HS-27A (cell line): Measurements from ENCODE around the gene DLG5.

Experiments used
- DNase-seq: peaks from one replicate; pipeline ENCODE4 v3.0.0-alpha.2; 2012; ENCODE audit warnings: low read depth, missing footprints

Gene DLG5

DNA sequence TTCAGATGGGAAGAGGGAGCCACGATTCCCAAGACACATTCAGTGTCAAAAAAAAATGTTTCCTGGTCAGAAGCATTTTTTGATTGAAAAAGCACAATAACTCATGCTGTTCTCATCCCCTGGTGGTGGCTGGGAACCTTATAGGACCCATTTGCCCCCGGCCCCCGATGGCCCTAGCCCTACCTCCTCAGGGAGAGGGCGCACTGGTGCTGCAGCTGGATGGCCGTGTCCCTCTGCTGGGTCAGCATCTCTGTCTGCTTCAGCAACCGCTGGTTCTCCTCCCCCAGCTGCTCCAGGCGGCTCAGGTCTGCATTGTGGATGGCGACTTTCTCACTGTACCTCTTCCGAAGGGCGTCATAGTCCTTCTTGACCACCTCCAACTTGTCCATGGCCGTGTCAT is 83.3 kb downstream of the DLG5 start:
- DNase-seq: no peak

- no peak for DNase-seq
Observed at GRCh38 chr10:77842652-77843212, 83.8 kb downstream of the DLG5 start.

DNA sequence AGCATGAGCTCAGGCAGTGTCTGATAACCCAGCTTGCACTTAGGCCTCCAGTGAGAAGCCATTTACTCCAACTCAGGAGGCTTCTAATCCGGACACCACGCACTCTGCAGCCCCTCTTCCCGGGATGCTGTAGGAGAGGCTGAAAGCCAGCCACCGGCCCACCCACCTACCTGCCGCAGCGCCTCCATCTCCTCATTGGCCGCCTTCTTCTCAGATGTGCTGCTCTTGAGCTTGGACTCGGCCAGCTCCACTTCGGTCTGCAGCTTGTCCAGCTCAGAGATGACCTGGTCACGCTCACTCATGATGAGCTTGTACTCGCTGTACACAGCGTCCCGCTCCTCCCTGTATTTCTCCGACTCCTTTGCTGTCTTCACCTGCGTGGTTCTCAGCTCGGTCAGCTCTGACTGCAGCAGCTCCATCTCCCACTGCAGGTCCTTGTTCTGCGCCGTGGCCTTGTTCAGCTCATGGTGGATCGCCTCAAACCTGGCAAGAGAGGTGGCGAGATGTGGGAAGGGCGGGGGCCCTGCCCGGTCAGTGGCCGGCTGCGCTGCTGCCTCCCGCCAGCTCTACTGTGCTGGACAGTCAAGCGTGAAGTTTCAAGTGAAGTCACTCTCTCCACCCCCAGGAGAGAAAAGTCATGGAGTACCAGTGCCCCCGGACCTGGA is 84.7 kb downstream of the DLG5 start:
- DNase-seq: no peak

- no peak for DNase-seq
Observed at GRCh38 chr10:77840636-77841035, 85.9 kb downstream of the DLG5 start.

DNA sequence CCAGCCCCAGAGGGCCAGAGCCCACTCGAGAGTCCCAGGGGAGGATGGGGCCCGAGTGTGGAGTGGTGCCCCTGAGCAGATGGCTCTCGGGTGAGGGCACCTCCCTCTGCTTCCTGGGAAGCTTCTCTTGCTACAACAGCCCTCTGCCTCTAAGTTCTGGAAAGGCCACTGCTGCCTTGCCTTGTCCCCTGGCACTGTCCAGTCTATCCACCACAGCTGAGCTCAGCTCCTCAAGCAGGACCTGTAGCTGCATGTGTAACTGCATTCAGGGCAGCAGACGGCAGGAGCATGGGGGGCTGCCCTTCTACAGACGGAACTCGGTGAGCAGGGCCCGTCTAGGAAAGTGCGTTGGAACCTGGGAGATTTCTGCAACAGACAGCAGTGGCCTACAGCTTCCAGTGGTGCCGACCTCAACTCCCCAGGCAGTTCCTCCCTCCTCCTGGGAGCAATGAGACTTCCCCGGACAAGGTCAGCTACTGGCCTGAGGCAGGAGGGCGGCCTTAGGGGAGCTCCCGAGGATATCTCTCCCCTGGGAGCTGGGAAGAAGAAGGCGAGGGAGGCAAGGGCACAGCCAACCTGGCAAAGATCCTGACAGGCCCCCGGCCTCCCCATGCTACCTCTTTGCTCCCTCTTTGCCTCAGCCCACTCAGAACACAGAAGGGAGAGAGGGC is 88.5 kb downstream of the DLG5 start:
- DNase-seq: no peak

DNA sequence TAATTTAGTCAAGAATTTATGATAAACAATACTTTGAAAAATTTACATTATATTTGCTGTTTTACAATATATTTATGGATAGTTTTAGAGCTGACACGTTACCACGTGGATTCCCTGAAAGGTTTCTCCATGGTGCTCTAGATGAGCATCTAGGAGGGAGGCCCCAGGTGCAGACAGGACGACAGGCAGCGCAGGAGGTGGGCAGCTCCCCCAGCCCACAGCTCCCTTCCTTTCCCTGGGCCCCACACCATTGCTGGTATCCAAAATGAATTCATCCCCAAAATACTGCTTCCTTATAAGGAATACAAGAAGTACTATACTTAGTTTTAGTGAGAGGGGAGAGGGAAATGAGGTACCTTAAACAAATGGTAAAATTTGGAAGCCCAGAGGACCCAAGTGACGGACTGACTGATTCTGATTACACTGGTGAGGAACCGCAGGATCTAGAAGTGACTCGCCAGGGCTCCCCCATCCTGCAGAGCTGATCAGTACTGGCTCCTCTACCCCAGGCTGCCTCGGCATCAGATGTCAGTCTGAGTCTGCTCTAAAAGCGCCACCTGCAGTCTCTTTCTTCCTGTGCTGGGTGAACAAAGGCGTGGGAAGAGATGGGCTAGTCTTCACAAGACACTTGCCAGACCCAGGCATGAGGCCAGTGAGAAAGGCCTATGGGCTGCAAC is 89.2 kb downstream of the DLG5 start:
- DNase-seq: no peak

DNA sequence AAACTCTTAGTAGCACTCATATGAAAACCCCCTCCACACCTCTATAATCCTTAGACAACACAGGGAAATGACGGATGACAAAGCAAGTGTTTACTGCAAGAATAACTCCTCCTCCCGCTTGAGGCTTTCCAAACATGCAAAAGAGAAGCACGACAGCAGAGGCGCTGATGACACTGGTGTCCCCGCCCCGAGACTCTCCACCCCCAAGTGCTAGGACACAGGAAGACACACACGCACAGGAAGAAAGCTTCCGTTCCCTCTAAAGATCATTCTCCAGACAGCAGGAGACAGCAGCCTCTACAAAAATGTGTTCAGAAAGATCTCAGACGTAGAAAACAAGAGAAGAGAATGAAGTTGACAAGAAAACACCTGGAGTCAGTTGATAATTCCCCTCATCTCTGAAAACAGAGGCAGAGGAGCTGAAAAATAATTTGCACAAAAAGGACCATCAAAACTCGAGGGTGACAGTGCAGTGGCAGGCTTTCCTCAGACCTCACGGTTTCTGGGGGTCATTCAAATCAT is 90.2 kb downstream of the DLG5 start:
- DNase-seq: no peak

GRCh38 chr10:77835669-77836086 is 90.9 kb downstream of the DLG5 start:
- no peak for DNase-seq

DNA sequence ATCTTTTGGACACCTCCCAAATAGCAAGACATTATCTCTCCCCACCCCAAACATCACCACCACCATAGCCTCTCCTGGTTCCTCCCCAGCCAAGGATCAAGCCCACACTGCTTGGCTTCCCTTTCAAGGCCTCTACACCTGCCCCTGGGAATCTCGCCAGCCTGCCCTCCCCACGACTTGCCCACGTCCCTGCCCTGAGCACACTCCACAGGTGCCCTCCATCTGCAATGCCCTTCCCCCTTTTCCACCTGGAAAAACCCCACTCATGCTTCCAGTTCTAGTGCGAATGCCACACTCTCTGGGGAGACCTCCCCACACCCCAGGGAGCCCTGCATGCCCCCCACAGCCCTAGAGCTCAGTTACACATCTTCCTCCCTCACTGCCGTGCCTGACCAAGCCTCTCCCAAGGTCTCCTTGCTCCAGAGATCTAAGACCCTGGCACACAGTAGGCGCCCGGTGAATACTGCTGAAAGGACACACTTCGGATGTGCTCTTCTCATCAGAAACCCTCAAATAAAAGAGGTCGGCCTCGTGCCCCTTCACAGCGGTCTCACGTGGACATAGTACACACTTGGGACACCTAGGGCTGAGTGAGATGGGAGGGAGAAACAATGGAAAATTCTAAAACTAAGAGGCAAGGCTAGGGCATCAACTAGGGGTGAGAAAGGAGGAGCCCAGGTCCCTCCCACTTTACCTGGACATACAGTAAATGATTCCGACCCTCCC is 91.4 kb downstream of the DLG5 start:
- no peak for DNase-seq

GRCh38 chr10:77834540-77834939 is 92.0 kb downstream of the DLG5 start:
- DNase-seq: no peak

DNA sequence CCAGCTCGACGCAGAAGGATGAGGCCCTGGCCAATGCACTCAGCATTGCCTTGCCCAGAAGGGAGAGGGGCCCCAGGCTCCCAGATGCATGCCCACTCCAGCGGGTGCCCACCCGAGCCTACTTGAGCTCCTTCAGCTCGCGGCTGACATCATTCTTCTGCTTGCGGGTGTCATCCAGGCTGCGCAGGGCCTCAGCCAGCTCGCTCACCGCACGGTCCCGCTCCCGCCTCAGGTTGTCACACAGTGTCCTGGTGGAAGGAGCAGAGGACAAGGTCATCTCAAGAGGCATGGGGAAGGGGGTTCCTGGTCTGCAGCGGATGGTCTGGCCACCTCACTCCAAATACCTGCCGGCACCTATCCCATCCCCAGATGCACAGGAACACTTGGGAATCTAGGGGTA is 92.8 kb downstream of the DLG5 start:
- DNase-seq: no peak

- DNase-seq: no peak
Observed at GRCh38 chr10:77833225-77833624, 93.3 kb downstream of the DLG5 start.

DNA sequence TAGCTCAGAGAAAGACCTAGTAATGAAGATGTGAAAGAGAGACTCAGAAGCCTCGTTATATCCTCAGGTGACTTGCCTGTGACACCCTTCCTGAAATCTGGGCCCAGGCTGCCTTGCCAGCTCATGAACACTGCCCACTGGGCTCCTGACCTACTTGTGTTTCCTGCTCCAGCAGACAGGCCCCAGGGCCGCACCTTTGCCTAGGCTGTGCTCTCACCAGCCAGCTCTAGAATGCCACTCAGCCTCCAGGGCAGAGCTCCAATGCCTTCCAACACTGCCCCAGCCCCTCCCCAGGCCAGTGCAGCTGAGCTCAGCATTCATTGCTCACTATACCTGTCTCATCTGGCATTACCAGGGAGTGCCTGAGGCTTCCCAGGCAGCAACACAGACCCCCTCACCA is 94.3 kb downstream of the DLG5 start:
- no peak for DNase-seq

DNA sequence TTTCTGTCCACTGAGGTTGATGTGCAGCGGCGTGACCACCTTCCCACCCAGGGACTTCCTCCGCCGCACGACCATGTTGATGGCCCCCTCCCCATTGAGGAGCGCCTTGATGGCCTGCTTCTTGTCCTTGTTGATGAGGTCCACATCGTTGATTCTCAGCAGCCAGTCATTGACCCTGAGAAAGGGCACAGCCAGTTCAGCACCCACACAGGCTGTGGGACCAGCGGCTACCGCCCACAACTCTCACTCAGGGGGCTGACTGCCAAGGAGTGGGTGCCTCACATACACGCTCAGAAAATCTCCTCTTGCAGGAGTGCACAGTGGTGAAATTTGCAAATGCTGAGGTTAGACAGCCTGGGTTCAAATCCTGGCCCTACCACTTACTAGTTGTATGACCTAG is 97.2 kb downstream of the DLG5 start:
- DNase-seq: no peak

- DNase-seq: no peak
Observed at GRCh38 chr10:77828377-77828776, 98.2 kb downstream of the DLG5 start.

- DNase-seq: no peak
Observed at GRCh38 chr10:77827366-77827765, 99.2 kb downstream of the DLG5 start.

GRCh38 chr10:77825965-77826364 is 100.6 kb downstream of the DLG5 start:
- no peak for DNase-seq

DNA sequence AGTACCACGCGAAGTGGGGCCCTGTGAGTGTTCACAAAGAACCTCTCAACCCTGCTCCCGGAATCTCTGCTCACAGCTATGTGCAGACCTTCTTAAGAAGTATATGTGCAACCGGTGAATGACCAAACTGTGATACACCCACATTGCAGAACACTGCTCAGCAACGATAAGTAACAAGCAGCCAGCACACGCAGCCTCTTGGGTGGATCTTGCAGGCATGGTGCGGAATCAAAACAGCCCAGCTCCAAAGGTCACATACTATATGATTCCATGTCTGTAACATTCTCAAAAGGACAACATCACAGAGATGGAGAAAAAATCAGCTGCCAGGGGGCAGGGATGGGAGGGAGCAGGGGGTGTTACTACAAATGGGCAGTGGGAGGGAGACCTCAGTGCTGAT is 101.6 kb downstream of the DLG5 start:
- DNase-seq: no peak

GRCh38 chr10:77823811-77824542 is 102.6 kb downstream of the DLG5 start:
- no peak for DNase-seq

DNA sequence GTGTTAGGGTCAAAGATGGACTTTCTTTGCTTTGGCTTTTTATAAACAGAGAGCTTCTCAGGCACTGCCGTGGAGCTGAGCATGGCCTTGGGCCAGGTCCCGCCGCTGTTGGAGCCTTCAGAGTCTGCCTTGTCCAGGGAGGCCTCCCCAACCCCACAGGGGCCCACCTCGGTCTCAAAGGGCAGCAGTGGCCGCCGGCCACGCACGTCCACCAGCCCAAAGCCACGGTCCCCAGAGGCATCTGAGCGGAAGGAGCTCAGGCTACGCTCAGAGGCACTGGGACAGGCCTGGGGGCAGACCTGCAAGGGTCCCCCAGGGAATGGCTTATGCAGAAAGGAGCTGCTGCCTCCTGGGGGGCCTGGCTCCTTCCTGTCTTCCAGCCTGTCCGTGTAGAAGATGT is 105.0 kb downstream of the DLG5 start:
- no peak for DNase-seq

GRCh38 chr10:77821036-77821435 is 105.5 kb downstream of the DLG5 start:
- DNase-seq: no peak

DNA sequence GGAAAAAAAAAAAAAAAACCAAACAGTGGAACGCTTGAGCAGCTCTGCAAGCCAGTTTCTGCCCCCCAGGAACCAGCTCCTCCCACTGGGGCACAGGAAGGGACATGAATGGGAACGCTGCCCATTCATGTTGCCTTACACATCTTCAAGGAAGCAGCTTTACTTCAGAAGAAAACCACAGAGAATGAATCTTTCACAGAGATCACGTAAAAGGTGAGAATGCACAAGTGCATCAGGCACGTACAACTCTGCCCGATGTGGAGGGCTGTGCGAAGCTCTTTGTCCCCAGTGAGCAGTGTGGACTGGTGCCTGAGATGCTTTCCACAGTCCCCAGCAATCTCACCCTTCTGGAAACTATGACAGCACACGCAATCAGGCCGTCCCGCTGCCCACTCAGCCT is 106.2 kb downstream of the DLG5 start:
- no peak for DNase-seq
